ENCODE results near the gene PPP1R3F. TPM values are rescaled to one million over a fixed set of nuclear protein-coding genes. Genes with fewer than 3 reads are reported as not detected.

Gene PPP1R3F
- total and polyA plus RNA-seq, 9 of the 15 experiments (the other 6 are each of a cell fraction or from before 2014, with no cell fraction given), result 0.03 to 0.91 (median 0.43) TPM; not detected in 1

DNA sequence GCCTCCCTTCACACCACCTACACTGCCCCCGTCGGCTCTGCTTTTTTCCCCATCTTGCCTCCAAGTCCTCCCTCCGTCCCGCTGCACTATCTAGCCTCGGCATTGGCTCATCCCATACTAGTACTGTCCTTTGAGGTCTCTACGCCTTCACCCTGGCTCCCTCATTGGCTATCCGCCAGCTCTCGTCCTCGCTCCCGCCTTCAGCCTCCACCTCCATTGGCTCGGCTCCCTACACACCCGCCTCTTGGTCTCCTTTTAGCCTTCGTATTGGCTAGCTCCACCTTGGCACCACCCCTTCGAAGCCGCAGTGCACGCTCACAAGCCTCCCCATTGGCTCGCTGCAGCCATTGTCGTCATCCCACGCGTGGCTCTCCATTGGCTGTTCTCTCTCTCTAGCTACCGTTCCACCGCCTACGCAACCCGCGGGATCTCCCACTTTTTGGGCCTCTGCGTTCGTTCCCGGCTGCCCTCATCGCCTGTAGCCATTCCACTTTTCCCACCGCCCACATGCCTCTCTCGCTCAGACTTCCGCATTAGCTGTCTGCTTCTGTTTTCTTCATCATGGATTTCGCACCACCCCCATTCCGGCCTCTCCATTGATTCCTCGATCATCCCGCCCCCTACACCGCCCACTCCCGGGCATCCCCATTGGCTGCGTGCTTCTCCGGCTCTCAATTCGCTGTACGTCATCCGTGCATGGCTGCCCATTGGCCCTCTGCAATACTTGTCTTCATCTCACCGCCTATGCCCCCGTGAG lies 405 bp upstream of the PPP1R3F start (continued):
- TF ChIP-seq PHTF2 (CRISPR knock-in tag; IDR thresholded peaks at IDR 0.05) (no peak), ZNF586 (CRISPR knock-in tag; conservative IDR thresholded peaks at IDR 0.05) (no peak), ZNF695 (CRISPR knock-in tag; IDR thresholded peaks at IDR 0.05) (no peak), ZNF408 (CRISPR knock-in tag; IDR thresholded peaks at IDR 0.05; ENCODE audit: low read depth) (no peak), C11orf30 (IDR thresholded peaks at IDR 0.05; ENCODE audit: low read depth) (peak; percentile 68), SRSF1 (IDR thresholded peaks at IDR 0.05; ENCODE audit: low read depth, low read length) (no peak), CBX3 (IDR thresholded peaks at IDR 0.05; ENCODE audit: borderline replicate concordance in 1 of 2, low read length in 2 of 2) (no peak; a peak in 1 of 3 replicates), GATAD2A (IDR thresholded peaks at IDR 0.05) (no peak), SMARCE1 (IDR thresholded peaks at IDR 0.05) (no peak)
- TF ChIP-seq, protein P1, sequence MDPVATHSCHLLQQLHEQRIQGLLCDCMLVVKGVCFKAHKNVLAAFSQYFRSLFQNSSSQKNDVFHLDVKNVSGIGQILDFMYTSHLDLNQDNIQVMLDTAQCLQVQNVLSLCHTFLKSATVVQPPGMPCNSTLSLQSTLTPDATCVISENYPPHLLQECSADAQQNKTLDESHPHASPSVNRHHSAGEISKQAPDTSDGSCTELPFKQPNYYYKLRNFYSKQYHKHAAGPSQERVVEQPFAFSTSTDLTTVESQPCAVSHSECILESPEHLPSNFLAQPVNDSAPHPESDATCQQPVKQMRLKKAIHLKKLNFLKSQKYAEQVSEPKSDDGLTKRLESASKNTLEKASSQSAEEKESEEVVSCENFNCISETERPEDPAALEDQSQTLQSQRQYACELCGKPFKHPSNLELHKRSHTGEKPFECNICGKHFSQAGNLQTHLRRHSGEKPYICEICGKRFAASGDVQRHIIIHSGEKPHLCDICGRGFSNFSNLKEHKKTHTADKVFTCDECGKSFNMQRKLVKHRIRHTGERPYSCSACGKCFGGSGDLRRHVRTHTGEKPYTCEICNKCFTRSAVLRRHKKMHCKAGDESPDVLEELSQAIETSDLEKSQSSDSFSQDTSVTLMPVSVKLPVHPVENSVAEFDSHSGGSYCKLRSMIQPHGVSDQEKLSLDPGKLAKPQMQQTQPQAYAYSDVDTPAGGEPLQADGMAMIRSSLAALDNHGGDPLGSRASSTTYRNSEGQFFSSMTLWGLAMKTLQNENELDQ (CRISPR knock-in tag; IDR thresholded peaks at IDR 0.05; ENCODE audit: borderline replicate concordance), result no peak
- TF ChIP-seq, protein P2, sequence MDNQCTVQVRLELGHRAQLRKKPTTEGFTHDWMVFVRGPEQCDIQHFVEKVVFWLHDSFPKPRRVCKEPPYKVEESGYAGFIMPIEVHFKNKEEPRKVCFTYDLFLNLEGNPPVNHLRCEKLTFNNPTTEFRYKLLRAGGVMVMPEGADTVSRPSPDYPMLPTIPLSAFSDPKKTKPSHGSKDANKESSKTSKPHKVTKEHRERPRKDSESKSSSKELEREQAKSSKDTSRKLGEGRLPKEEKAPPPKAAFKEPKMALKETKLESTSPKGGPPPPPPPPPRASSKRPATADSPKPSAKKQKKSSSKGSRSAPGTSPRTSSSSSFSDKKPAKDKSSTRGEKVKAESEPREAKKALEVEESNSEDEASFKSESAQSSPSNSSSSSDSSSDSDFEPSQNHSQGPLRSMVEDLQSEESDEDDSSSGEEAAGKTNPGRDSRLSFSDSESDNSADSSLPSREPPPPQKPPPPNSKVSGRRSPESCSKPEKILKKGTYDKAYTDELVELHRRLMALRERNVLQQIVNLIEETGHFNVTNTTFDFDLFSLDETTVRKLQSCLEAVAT (IDR thresholded peaks at IDR 0.05), result peak in 1 of 2 experiments; percentile 89; a peak in 3 of 4 replicates
- TF ChIP-seq, protein P3, sequence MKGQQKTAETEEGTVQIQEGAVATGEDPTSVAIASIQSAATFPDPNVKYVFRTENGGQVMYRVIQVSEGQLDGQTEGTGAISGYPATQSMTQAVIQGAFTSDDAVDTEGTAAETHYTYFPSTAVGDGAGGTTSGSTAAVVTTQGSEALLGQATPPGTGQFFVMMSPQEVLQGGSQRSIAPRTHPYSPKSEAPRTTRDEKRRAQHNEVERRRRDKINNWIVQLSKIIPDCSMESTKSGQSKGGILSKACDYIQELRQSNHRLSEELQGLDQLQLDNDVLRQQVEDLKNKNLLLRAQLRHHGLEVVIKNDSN (CRISPR knock-in tag; IDR thresholded peaks at IDR 0.05), result no peak

All from K562 (cell line).